Activated CD4-positive, alpha-beta memory T cell treated with anti-CD3 and anti-CD28 coated beads for 36 hours (primary cell): ENCODE measurements around the gene CT47C1. TPM values are rescaled to one million over a fixed set of nuclear protein-coding genes. Genes with fewer than 3 reads are reported as not detected.

ENCODE experiments used
- CTCF ChIA-PET: fragments of 350-600 bp; sonication (Branson Sonifier 250); formaldehyde crosslinking; loops from one replicate; lab custom pipeline; 2021; ENCODE audit warnings: antibody characterized with exemption, inconsistent platforms; lab: Charles Lee
- POLR2A ChIA-PET: fragments of 350-600 bp; sonication (Branson Sonifier 250); formaldehyde crosslinking; loops from one replicate; lab custom pipeline; 2021; ENCODE audit warnings: antibody characterized with exemption; lab: Charles Lee
- DNase-seq: peaks from one replicate; pipeline ENCODE4 v3.0.0-alpha.2; 2020
- H3K27ac Mint-ChIP-seq: one replicate; pipeline ENCODE4 v1.8.0; 2021; ENCODE audit warnings: mixed read lengths
- H3K27me3 Mint-ChIP-seq: one replicate; pipeline ENCODE4 v1.8.0; 2021; ENCODE audit warnings: mixed read lengths
- H3K36me3 Mint-ChIP-seq: one replicate; pipeline ENCODE4 v1.8.0; 2021; ENCODE audit warnings: mixed read lengths
- H3K4me1 Mint-ChIP-seq: one replicate; pipeline ENCODE4 v1.8.0; 2021; ENCODE audit warnings: low read depth, mixed read lengths
- H3K4me3 Mint-ChIP-seq: one replicate; pipeline ENCODE4 v1.8.0; 2021; ENCODE audit warnings: mild to moderate bottlenecking, mixed read lengths
- H3K9me3 Mint-ChIP-seq: one replicate; pipeline ENCODE4 v1.8.0; 2021; ENCODE audit warnings: mixed read lengths
- intact Hi-C: fragments of 100-400 bp; cut with micrococcal nuclease; formaldehyde crosslinking; loops from one replicate; pipeline ENCODE4 v1.15.1; 2023
- total RNA-seq, 2 experiments: library from RNA; stranded (reverse); gene quantifications; one replicate each; pipeline ENCODE4 v1.2.3, GENCODE V29; 2021

Gene CT47C1
- total RNA-seq, 2 experiments from 2014 or later = not detected

GRCh38 chrX:119045884-119046283 lies 26.9 kb upstream of the CT47C1 start:
- ChIA-PET POLR2A (no interaction called here), CTCF (no interaction called here)
- no peaks in the 10 kb centered on the region for H3K36me3 Mint-ChIP-seq
- no peak overlapping the region for H3K27ac Mint-ChIP-seq
- no peaks in the 10 kb centered on the region for H3K9me3 Mint-ChIP-seq
- H3K4me3 Mint-ChIP-seq = no peak overlapping the region
- peaks cover 3% of the 10 kb centered on the region for H3K4me1 Mint-ChIP-seq
- no peaks in the 10 kb centered on the region for H3K27me3 Mint-ChIP-seq
- DNase-seq = peak; percentile 15
- intact Hi-C loops = no loop called here

GRCh38 chrX:119055687-119056086 lies 17.1 kb upstream of the CT47C1 start:
- Mint-ChIP-seq H3K9me3 (no peaks in the 10 kb centered on the region), H3K27ac (no peak overlapping the region), H3K27me3 (peaks cover 1% of the 10 kb centered on the region), H3K4me3 (no peak overlapping the region), H3K36me3 (no peaks in the 10 kb centered on the region), H3K4me1 (no peaks in the 10 kb centered on the region)
- ChIA-PET POLR2A (no interaction called here), CTCF (interaction anchor here (0.9 kb wide), 1 partner anchor 216 kb away, joined by 3 read pairs; no protein-coding TSS in a partner anchor)
- intact Hi-C loops = no loop called here
- DNase-seq = no peak

- no peak for DNase-seq
- ChIA-PET POLR2A (no interaction called here), CTCF (interaction anchor here (1.5 kb wide), 1 partner anchor 224 kb away, joined by 5 read pairs; no protein-coding TSS in a partner anchor)
- H3K36me3 Mint-ChIP-seq = no peaks in the 10 kb centered on the region
- intact Hi-C loops = no loop called here
- H3K4me3 Mint-ChIP-seq = no peak overlapping the region
- H3K4me1 Mint-ChIP-seq = no peaks in the 10 kb centered on the region
- H3K9me3 Mint-ChIP-seq = no peaks in the 10 kb centered on the region
- no peak overlapping the region for H3K27ac Mint-ChIP-seq
- no peaks in the 10 kb centered on the region for H3K27me3 Mint-ChIP-seq
Measured at GRCh38 chrX:119062750-119063374, 9.9 kb upstream of the CT47C1 start.

- H3K4me3 Mint-ChIP-seq = no peak overlapping the region
- intact Hi-C loops = no loop called here
- DNase-seq = no peak
- no peaks in the 10 kb centered on the region for H3K36me3 Mint-ChIP-seq
- CTCF ChIA-PET = no interaction called here
- POLR2A ChIA-PET = no interaction called here
- no peak overlapping the region for H3K27ac Mint-ChIP-seq
- no peaks in the 10 kb centered on the region for H3K9me3 Mint-ChIP-seq
- no peaks in the 10 kb centered on the region for H3K27me3 Mint-ChIP-seq
- no peaks in the 10 kb centered on the region for H3K4me1 Mint-ChIP-seq
Measured at GRCh38 chrX:119063428-119063827, 9.4 kb upstream of the CT47C1 start.

DNA sequence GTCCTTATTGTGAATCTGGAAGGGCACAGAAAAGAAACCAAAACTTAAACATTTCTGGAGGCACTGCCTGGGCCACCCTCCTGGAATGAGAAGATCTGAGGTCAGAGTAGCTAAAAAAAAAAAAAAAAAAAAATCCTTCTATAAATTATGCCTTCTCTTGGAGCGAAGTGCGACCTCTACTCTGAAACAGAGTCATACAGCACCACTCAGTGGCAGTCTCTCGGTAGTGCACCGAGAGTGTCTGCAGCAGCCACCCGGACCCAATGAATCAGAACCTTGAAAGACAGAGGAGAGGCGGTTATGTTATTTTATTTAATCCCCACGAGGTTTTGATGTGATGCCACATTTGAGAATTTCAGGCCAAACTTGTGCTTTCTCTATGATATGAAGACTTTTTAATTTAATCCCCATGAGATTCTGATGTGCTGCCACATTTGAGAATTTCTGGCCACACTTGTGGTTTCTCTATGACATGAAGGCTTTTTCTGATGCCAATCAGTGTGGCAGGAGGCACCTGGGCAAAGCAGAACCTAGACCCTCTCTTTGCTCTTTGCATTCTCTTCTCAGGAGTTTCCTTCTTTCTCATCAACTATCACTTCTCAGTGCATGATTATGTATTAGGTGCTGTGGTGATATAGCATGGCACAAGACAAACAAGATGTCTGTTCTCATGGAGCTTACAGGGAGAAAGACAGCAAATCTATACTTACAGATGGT lies 5.6 kb upstream of the CT47C1 start:
- DNase-seq = peak; percentile 66
- Mint-ChIP-seq H3K27ac (no peak overlapping the region), H3K36me3 (no peaks in the 10 kb centered on the region), H3K9me3 (no peaks in the 10 kb centered on the region), H3K27me3 (peaks cover 3% of the 10 kb centered on the region), H3K4me3 (no peak overlapping the region), H3K4me1 (no peaks in the 10 kb centered on the region)
- ChIA-PET POLR2A (no interaction called here), CTCF (interaction anchor here (0.6 to 4.7 kb wide), 14 partner anchors 9 to 467 kb away, joined by 3 to 38 read pairs (median 4); no protein-coding TSS in a partner anchor)
- intact Hi-C loops = loop anchor here (1.0 kb wide), 2 partner anchors 62 to 220 kb away; no protein-coding TSS in a partner anchor

DNA sequence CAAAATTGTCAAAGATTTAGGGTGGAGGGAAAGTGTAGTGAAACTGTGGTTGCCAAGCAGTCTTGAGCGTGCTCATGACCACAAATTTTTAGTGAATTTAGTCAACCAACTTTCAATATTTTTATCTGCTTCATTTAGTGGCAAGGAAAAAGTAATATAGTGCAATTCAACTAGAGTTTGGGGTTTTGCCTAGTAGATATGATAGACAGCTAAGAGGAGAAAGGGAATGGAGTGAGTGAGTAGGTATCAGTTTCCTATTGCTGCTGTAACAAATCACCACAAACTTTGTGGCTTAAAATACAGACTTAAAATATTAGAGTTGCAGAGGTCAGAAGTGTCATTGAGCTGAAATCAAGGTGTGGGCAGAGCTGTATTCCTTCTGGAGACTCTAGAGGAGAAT lies 3.7 kb upstream of the CT47C1 start:
- CTCF ChIA-PET = no interaction called here
- Mint-ChIP-seq H3K27me3 (peaks cover 3% of the 10 kb centered on the region), H3K4me1 (no peaks in the 10 kb centered on the region), H3K27ac (no peak overlapping the region), H3K9me3 (no peaks in the 10 kb centered on the region), H3K36me3 (no peaks in the 10 kb centered on the region), H3K4me3 (no peak overlapping the region)
- DNase-seq = no peak
- intact Hi-C loops = no loop called here
- POLR2A ChIA-PET = no interaction called here

DNA sequence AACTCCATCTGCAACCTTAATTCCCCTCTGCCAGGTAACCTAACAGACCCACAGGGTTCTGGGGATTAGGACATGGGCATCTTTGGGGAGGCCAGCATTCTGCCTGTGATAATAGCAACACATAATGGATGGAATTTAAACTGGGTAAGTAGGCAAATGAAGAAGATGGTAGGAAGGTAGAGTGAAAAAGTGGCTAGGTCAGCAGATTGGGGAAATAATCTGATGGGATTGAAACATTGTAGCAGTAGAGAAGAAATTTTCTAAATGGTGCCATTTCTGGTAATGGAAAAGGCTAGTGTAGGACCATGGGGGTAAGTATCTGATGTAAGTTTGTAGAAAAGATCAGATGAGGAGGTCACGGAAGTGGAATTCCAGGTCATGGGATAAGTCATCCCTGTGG lies 3.0 kb upstream of the CT47C1 start:
- Mint-ChIP-seq H3K27me3 (peaks cover 3% of the 10 kb centered on the region), H3K4me1 (no peaks in the 10 kb centered on the region), H3K4me3 (no peak overlapping the region), H3K27ac (no peak overlapping the region), H3K36me3 (no peaks in the 10 kb centered on the region), H3K9me3 (no peaks in the 10 kb centered on the region)
- no peak for DNase-seq
- POLR2A ChIA-PET = no interaction called here
- CTCF ChIA-PET = no interaction called here
- intact Hi-C loops = no loop called here

GRCh38 chrX:119071381-119071780 lies 1.4 kb upstream of the CT47C1 start:
- H3K4me1 Mint-ChIP-seq = no peaks in the 10 kb centered on the region
- H3K36me3 Mint-ChIP-seq = no peaks in the 10 kb centered on the region
- intact Hi-C loops = no loop called here
- POLR2A ChIA-PET = no interaction called here
- no peak for DNase-seq
- H3K27ac Mint-ChIP-seq = no peak overlapping the region
- H3K4me3 Mint-ChIP-seq = no peak overlapping the region
- peaks cover 3% of the 10 kb centered on the region for H3K27me3 Mint-ChIP-seq
- H3K9me3 Mint-ChIP-seq = no peaks in the 10 kb centered on the region
- CTCF ChIA-PET = no interaction called here

DNA sequence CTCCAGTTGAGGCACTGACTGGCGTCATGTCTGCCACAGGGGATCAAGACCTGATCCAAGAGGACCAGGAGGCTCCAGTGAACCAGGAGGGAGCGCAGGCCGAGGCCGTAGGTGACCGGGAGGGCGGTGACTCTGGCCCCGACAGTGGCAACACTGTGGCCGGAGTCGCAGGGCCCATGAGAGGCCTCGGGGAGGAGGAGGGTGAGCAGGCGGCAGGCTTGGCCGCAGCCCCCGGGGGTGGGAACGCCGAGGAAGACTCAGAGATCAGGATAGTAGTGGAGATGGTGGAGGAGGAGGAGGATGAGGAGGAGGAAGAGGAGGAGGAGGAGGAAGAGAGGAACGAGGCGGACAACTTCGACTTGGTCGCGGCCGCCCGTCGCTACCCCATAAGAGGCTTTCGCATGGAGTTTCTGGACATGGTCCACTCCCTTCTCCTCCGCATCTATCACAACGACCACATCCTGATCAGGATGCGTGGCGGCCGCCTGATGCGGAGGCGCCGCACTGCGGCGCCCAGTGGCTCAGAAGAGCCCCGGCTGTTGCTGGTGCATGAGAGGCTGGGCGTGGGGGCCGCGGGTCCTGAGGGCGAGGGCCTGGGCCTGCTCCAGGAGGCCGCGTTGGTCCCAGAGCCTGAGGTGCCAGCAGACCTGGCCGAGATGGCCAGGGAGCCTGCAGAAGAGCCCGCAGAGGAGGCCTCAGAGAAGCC lies 560 bp downstream of the CT47C1 start:
- POLR2A ChIA-PET = no interaction called here
- no peaks in the 10 kb centered on the region for H3K9me3 Mint-ChIP-seq
- intact Hi-C loops = no loop called here
- no peaks in the 10 kb centered on the region for H3K4me1 Mint-ChIP-seq
- no peaks in the 10 kb centered on the region for H3K36me3 Mint-ChIP-seq
- H3K4me3 Mint-ChIP-seq = no peak overlapping the region
- CTCF ChIA-PET = no interaction called here
- no peak overlapping the region for H3K27ac Mint-ChIP-seq
- peaks cover 3% of the 10 kb centered on the region for H3K27me3 Mint-ChIP-seq
- DNase-seq = no peak

GRCh38 chrX:119073911-119074310 lies 1.1 kb downstream of the CT47C1 start:
- no peak overlapping the region for H3K27ac Mint-ChIP-seq
- H3K36me3 Mint-ChIP-seq = no peaks in the 10 kb centered on the region
- no peaks in the 10 kb centered on the region for H3K4me1 Mint-ChIP-seq
- no peaks in the 10 kb centered on the region for H3K9me3 Mint-ChIP-seq
- no peak for DNase-seq
- peaks cover 3% of the 10 kb centered on the region for H3K27me3 Mint-ChIP-seq
- intact Hi-C loops = no loop called here
- POLR2A ChIA-PET = no interaction called here
- no peak overlapping the region for H3K4me3 Mint-ChIP-seq
- CTCF ChIA-PET = no interaction called here

DNA sequence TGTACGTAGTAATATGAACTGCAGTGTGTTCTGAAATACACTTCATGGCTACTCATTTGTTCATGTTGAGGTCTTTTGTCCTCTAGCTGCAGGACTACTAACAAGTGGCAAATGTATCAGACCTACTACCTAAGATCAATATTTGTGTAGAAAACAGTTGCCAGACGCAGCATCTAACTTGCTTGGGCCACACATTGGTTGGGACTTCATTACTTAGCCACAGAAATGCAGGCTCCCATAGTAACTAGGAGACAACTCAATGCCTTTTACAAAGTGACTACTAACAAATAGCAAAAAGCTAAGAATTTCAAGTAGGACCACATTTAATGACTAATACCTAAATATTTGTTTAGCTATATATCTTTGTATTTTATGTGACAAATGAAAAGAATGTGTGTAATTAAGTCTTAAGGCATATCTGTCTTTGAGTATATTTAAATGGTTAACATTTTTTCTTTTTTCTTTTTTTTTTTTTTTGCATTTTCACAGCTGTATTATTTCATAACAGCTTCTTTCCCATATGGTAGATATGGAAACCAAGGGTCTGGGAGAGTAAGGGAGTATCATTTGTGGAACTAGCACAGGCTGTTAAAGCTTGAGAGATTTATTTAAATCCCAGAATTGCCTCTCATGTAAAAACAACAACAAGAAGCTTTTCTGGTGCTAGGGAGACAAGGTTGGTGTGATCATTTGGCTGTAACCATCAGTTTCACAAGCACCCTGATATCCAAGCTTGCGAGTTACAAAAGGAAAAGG lies 2.7 kb downstream of the CT47C1 start:
- H3K9me3 Mint-ChIP-seq = no peaks in the 10 kb centered on the region
- POLR2A ChIA-PET = no interaction called here
- intact Hi-C loops = no loop called here

DNA sequence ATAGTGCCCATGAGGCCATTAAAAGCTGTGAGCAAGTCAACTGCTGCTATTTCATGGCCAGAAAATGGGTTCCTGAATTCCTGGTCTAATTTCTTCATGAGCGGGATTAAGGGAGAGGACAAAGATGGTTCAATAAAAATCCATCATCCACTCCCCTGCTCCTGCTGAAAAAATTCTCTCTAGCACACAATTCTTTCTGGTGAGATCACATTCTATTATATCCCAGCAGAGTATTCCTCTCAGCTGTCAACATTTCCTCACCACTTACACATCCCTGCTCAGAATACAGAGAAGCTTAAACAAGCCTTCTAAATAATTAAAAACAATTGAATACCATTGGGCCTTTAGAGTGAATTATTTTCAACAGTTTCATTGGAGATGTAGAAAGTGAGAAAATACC lies 9.5 kb downstream of the CT47C1 start:
- H3K27ac Mint-ChIP-seq = no peak overlapping the region
- no peak overlapping the region for H3K4me3 Mint-ChIP-seq
- DNase-seq = no peak
- intact Hi-C loops = no loop called here
- POLR2A ChIA-PET = no interaction called here
- H3K36me3 Mint-ChIP-seq = no peaks in the 10 kb centered on the region
- no peaks in the 10 kb centered on the region for H3K9me3 Mint-ChIP-seq
- no peaks in the 10 kb centered on the region for H3K4me1 Mint-ChIP-seq
- no peaks in the 10 kb centered on the region for H3K27me3 Mint-ChIP-seq
- CTCF ChIA-PET = interaction anchor here (0.8 to 1.4 kb wide), 2 partner anchors 18 to 243 kb away, joined by 3 read pairs; no protein-coding TSS in a partner anchor

More for the DNA sequence above, 2.7 kb downstream of the CT47C1 start:
- Mint-ChIP-seq H3K27ac (no peak overlapping the region), H3K4me1 (no peaks in the 10 kb centered on the region), H3K27me3 (peaks cover 3% of the 10 kb centered on the region), H3K4me3 (no peak overlapping the region), H3K36me3 (no peaks in the 10 kb centered on the region)
- no peak for DNase-seq
- CTCF ChIA-PET = interaction anchor here (1.2 kb wide), 1 partner anchor 46 kb away, joined by 3 read pairs; no protein-coding TSS in a partner anchor
